B cell (primary cell): Measurements from ENCODE around the gene JUNB. TPM values are rescaled to one million over a fixed set of nuclear protein-coding genes. Genes with fewer than 3 reads are reported as not detected.

Source experiments
- ATAC-seq: fragments of 200-7000 bp; cut with Tn5 transposase; one replicate; pipeline ENCODE4 v1.10.0; 2021; ENCODE audit warnings: low read depth, mild to moderate bottlenecking, moderate number of reproducible peaks, moderate library complexity
- CTCF ChIA-PET: fragments of 350-600 bp; sonication (Branson Sonifier 250); formaldehyde crosslinking; loops from one replicate; lab custom pipeline; 2021; ENCODE audit warnings: antibody characterized with exemption, inconsistent platforms; lab: Charles Lee
- POLR2A ChIA-PET: fragments of 350-600 bp; sonication (Branson Sonifier 250); formaldehyde crosslinking; loops from one replicate; lab custom pipeline; 2021; ENCODE audit warnings: antibody characterized with exemption; lab: Charles Lee
- DNase-seq: peaks from one replicate; pipeline ENCODE4 v3.0.0; 2013
- H2AFZ ChIP-seq: 2 replicates; pipeline ENCODE4 v1.6.1; 2012; ENCODE audit warnings: mild to moderate bottlenecking, low read depth, low read length; ENCODE audit not compliant: insufficient read depth, poor library complexity, severe bottlenecking
- H3K27ac ChIP-seq, 2 donors: 1 replicate in 1 of 2; 2 replicates in 1 of 2; pipeline ENCODE4 v1.5.1; 2012 to 2013; ENCODE audit warnings: low read length in 2 of 2, mild to moderate bottlenecking in 2 of 2, moderate library complexity in 1 of 2
- H3K27me3 ChIP-seq, 4 experiments: fragments of 200-600 bp in 1 of 4; sonication (generic) in 1 of 4; replicated peaks in 1 of 4; 1 replicate in 2 of 4; 2 replicates in 2 of 4; pipeline versions ENCODE4 v1.6.1 to v1.7.0; 2013 to 2016; ENCODE audit warnings: low read length in 3 of 4, mild to moderate bottlenecking in 2 of 4, mixed read lengths in 1 of 4, moderate library complexity in 1 of 4; ENCODE audit not compliant: insufficient read depth in 4 of 4, control insufficient read depth in 3 of 4; ENCODE audit errors: control extremely low read depth in 1 of 4
- H3K36me3 ChIP-seq, 2 experiments: replicated peaks in 1 of 2; 1 replicate in 1 of 2; 2 replicates in 1 of 2; pipeline versions ENCODE4 v1.6.1 to v1.7.1; 2013; ENCODE audit warnings: low read length in 1 of 2; ENCODE audit not compliant: insufficient read depth in 2 of 2, control insufficient read depth in 1 of 2; ENCODE audit errors: control extremely low read depth in 1 of 2, extremely low read depth in 1 of 2
- H3K4me1 ChIP-seq, 2 donors: fragments of 200-600 bp in 1 of 2; sonication (generic) in 1 of 2; 1 replicate in 1 of 2; 2 replicates in 1 of 2; pipeline versions ENCODE4 v1.5.1 to v1.6.1; 2013 to 2017; ENCODE audit warnings: low read length in 2 of 2; ENCODE audit not compliant: control insufficient read depth in 2 of 2, insufficient read depth in 2 of 2
- H3K4me2 ChIP-seq: replicated peaks from 2 replicates; pipeline ENCODE3; 2012; ENCODE audit warnings: mild to moderate bottlenecking, low read depth, low read length; ENCODE audit not compliant: poor library complexity, severe bottlenecking
- H3K4me3 ChIP-seq, 5 experiments: fragments of 200-600 bp in 1 of 5; sonication (generic) in 1 of 5; 1 replicate in 3 of 5; 2 replicates in 2 of 5; pipeline versions ENCODE4 v1.5.1 to v1.7.0; 2011 to 2016; ENCODE audit warnings: low read length in 4 of 5, mild to moderate bottlenecking in 4 of 5, low read depth in 2 of 5, control low read depth in 1 of 5, moderate library complexity in 1 of 5; ENCODE audit not compliant: insufficient read depth in 1 of 5; ENCODE audit errors: control extremely low read depth in 1 of 5, extremely low read depth in 1 of 5
- H3K79me2 ChIP-seq: fragments of 200-600 bp; sonication (generic); one replicate; pipeline ENCODE4 v1.6.0; 2016; ENCODE audit warnings: low read length; ENCODE audit not compliant: control insufficient read depth, insufficient read depth
- H3K9ac ChIP-seq: fragments of 200-600 bp; sonication (generic); 2 replicates; pipeline ENCODE4 v1.6.1; 2017; ENCODE audit warnings: mild to moderate bottlenecking, low read length, moderate library complexity
- H3K9me3 ChIP-seq, 3 donors: one replicate each; pipeline versions ENCODE4 v1.6.1 to v1.7.1; 2013; ENCODE audit warnings: low read length in 2 of 3; ENCODE audit not compliant: control insufficient read depth in 2 of 3, insufficient read depth in 1 of 3; ENCODE audit errors: control extremely low read depth in 1 of 3
- H4K20me1 ChIP-seq: 2 replicates; pipeline ENCODE4 v1.6.0; 2012; ENCODE audit warnings: mild to moderate bottlenecking, low read length; ENCODE audit not compliant: insufficient read depth, control insufficient read depth, poor library complexity, severe bottlenecking
- H3K27ac Mint-ChIP-seq: one replicate; pipeline ENCODE4 v1.8.0; 2021; ENCODE audit warnings: mixed read lengths
- H3K27me3 Mint-ChIP-seq: one replicate; pipeline ENCODE4 v1.8.0; 2021; ENCODE audit warnings: mixed read lengths
- H3K4me1 Mint-ChIP-seq: one replicate; pipeline ENCODE4 v1.8.0; 2021; ENCODE audit warnings: mixed read lengths
- H3K4me3 Mint-ChIP-seq: one replicate; pipeline ENCODE4 v1.8.0; 2021; ENCODE audit warnings: mixed read lengths
- H3K9me3 Mint-ChIP-seq: one replicate; pipeline ENCODE4 v1.8.0; 2022; ENCODE audit warnings: mixed read lengths; ENCODE audit not compliant: insufficient read depth
- CTCF ChIP-seq: fragments of 200-600 bp; IDR thresholded peaks from one replicate; pipeline ENCODE4 v1.8.0; 2022; ENCODE audit warnings: antibody characterized with exemption, mild to moderate bottlenecking
- EZH2 ChIP-seq: IDR thresholded peaks from 2 replicates; pipeline ENCODE4 v1.6.1; 2012; ENCODE audit warnings: borderline replicate concordance, low read depth, mild to moderate bottlenecking, moderate library complexity, low read length; ENCODE audit not compliant: insufficient read depth, poor library complexity, severe bottlenecking
- WGBS: methylation state at CpG from one replicate; pipeline ENCODE4 v1.1.5; 2013; ENCODE audit warnings: missing lambda C conversion rate; ENCODE audit not compliant: insufficient coverage; 5-methylcytosine and 5-hydroxymethylcytosine counted together
- intact Hi-C: fragments of 100-400 bp; cut with micrococcal nuclease; formaldehyde crosslinking; loops from one replicate; pipeline ENCODE4 v1.10.0; 2022
- polyA plus RNA-seq: library from polyadenylated mRNA; depleted of rRNA; stranded (reverse); fragments of >200 nt; gene quantifications from 2 replicates; pipeline ENCODE4 v1.2.3, GENCODE V29; 2012
- total RNA-seq, 2 donors: library from RNA; stranded (reverse); fragments of 120-200 nt in 1 of 2; gene quantifications; 1 replicate in 1 of 2; 2 replicates in 1 of 2; pipeline versions ENCODE4 v1.2.3 to v1.2.4, GENCODE V29; 2013 to 2022

JUNB gene
- total and polyA plus RNA-seq, 2 donors (not counting 1 experiment from before 2014, with no cell fraction given) = 206 to 4,055 TPM

DNA sequence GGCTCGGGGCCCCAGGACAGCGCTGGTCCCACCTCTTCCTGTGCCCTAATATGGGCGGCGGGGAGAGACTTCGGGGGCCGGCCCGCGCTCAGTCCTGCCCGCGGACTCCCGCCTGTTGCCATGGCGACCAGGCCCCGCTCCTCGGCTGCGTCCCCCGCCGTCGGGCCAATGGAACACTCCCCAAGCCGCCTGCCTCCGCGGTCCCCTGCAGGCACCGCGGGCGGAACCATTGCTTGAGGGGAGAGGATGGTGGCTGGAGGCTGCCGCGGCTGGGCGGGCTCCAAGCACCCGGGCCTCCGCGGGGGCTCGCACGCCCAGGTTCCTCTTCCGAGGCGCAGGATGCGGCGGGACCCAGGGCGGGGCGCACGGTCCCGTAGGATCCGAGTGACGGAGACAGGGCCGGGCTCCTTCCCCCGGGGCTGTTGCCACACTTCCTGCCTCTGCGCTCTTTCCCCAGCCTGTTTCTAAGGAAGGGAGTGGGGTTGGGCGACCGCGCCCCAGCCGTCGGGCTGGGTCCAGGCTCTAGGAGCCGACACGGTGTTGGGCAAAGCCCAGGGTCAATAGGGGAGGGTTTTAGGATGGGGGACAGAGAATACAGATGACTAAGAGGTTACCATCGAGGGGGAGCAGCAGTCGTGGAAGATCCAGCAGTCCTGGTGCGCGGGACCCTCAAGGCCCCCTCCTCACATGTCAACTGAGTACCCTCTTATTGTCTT lies 1.2 kb upstream of the JUNB start:
- CTCF ChIA-PET = interaction anchor here (1.1 to 17.9 kb wide), 3 partner anchors 13 to 29 kb away, joined by 3 to 1147 read pairs (median 65); partner anchors contain the start of gene HOOK2
- TF ChIP-seq EZH2 (no peak), CTCF (no peak)
- peaks cover 41% of the 10 kb centered on the region for H3K4me1 Mint-ChIP-seq

More for the DNA sequence above, 1.2 kb upstream of the JUNB start:
- Histone ChIP-seq H3K9ac (peak overlapping the region; percentile 86), H3K79me2 (peaks cover 25% of the 10 kb centered on the region), H3K4me1 (peaks cover 52 to 64% of the 10 kb centered on the region in 2 donors), H3K4me3 (peak overlapping the region; percentile 94 to 99 (median 97)), H3K4me2 (peak overlapping the region; percentile 91), H3K27me3 (no peaks in the 10 kb centered on the region), H3K9me3 (no peaks in the 10 kb centered on the region), H3K36me3 (peaks cover 0 to 4% of the 10 kb centered on the region in 2 experiments), H2AFZ (no peak overlapping the region), H4K20me1 (peaks cover 19% of the 10 kb centered on the region), H3K27ac (peak overlapping the region; percentile 95 to 97)
- POLR2A ChIA-PET = interaction anchor here (0.5 to 6.8 kb wide), 4 partner anchors 7 to 29 kb away, joined by 3 to 233 read pairs (median 77); partner anchors contain the start of gene HOOK2
- DNase-seq (peak; percentile 99), ATAC-seq (peak; percentile 46)
- H3K27me3 Mint-ChIP-seq = no peaks in the 10 kb centered on the region
- WGBS = under 1% methylated on average over 56 of the region's 56 CpGs
- H3K9me3 Mint-ChIP-seq = no peaks in the 10 kb centered on the region
- H3K27ac Mint-ChIP-seq = peak overlapping the region; percentile 99
- intact Hi-C loops = loop anchor here (1.0 to 5.0 kb wide), 5 partner anchors 8 to 1208 kb away; partner anchors contain the start of genes TRIR, ZNF490 and ZNF791
- H3K4me3 Mint-ChIP-seq = peak overlapping the region; percentile 97
